Measurements from ENCODE around the gene DHX32.
A peak's percentile ranks its signal among the peaks of the same experiment; 100 is the strongest.
"Not testable (repeated sequence)": the region's sequence is repeated elsewhere in the genome, so short reads cannot be mapped to it uniquely, and the experiment has no call there.

Gene DHX32

GRCh38 chr10:125895130-125896087 is 14.3 kb upstream of the DHX32 start:
- no CpG with 5 or more reads among the region's 50 CpGs for WGBS (ENCODE audit: insufficient coverage, insufficient read length)
- not testable (repeated sequence) for H3K36me3 ChIP-seq (ENCODE audit: control insufficient read depth, insufficient read depth, low read length); H3K4me1 ChIP-seq (ENCODE audit: control insufficient read depth, insufficient read depth, low read length); DNase-seq (ENCODE audit: low read depth, low spot score); H3K9me3 ChIP-seq (ENCODE audit: control insufficient read depth, insufficient read depth, low read length); H3K27ac ChIP-seq (ENCODE audit: low read length); H3K27me3 ChIP-seq (ENCODE audit: control insufficient read depth, insufficient read depth, low read length)
- peak overlapping the region; percentile 90 for H3K4me3 ChIP-seq (ENCODE audit: low read length)

GRCh38 chr10:125894176-125894575 is 13.1 kb upstream of the DHX32 start:
- DNase-seq (ENCODE audit: low read depth, low spot score); H3K36me3 ChIP-seq (ENCODE audit: control insufficient read depth, insufficient read depth, low read length); H3K9me3 ChIP-seq (ENCODE audit: control insufficient read depth, insufficient read depth, low read length); H3K27ac ChIP-seq (ENCODE audit: low read length); H3K4me1 ChIP-seq (ENCODE audit: control insufficient read depth, insufficient read depth, low read length); H3K4me3 ChIP-seq (ENCODE audit: low read length); H3K27me3 ChIP-seq (ENCODE audit: control insufficient read depth, insufficient read depth, low read length): not testable (repeated sequence)
- no CpG with 5 or more reads among the region's 3 CpGs for WGBS (ENCODE audit: insufficient coverage, insufficient read length)

- H3K9me3 ChIP-seq (ENCODE audit: control insufficient read depth, insufficient read depth, low read length); H3K27ac ChIP-seq (ENCODE audit: low read length); H3K36me3 ChIP-seq (ENCODE audit: control insufficient read depth, insufficient read depth, low read length); H3K27me3 ChIP-seq (ENCODE audit: control insufficient read depth, insufficient read depth, low read length); H3K4me1 ChIP-seq (ENCODE audit: control insufficient read depth, insufficient read depth, low read length); H3K4me3 ChIP-seq (ENCODE audit: low read length); DNase-seq (ENCODE audit: low read depth, low spot score): not testable (repeated sequence)
- WGBS (ENCODE audit: insufficient coverage, insufficient read length), result no CpG with 5 or more reads among the region's 5 CpGs
These were observed 11.3 kb upstream of the DHX32 start for GRCh38 chr10:125892402-125892801.

- no CpG with 5 or more reads among the region's 4 CpGs for WGBS (ENCODE audit: insufficient coverage, insufficient read length)
- DNase-seq (ENCODE audit: low read depth, low spot score); H3K4me1 ChIP-seq (ENCODE audit: control insufficient read depth, insufficient read depth, low read length); H3K36me3 ChIP-seq (ENCODE audit: control insufficient read depth, insufficient read depth, low read length); H3K4me3 ChIP-seq (ENCODE audit: low read length); H3K9me3 ChIP-seq (ENCODE audit: control insufficient read depth, insufficient read depth, low read length); H3K27ac ChIP-seq (ENCODE audit: low read length); H3K27me3 ChIP-seq (ENCODE audit: control insufficient read depth, insufficient read depth, low read length): not testable (repeated sequence)
These were observed 8.3 kb upstream of the DHX32 start for GRCh38 chr10:125889441-125889840.

GRCh38 chr10:125886914-125887512 is 5.9 kb upstream of the DHX32 start:
- WGBS (ENCODE audit: insufficient coverage, insufficient read length), result no CpG with 5 or more reads among the region's 3 CpGs

GRCh38 chr10:125883211-125883610 is 2.1 kb upstream of the DHX32 start:
- Histone ChIP-seq H3K27me3 (ENCODE audit: control insufficient read depth, insufficient read depth, low read length) (no peaks in the 10 kb centered on the region), H3K27ac (ENCODE audit: low read length) (no peak overlapping the region), H3K4me3 (ENCODE audit: low read length) (no peak overlapping the region), H3K9me3 (ENCODE audit: control insufficient read depth, insufficient read depth, low read length) (no peaks in the 10 kb centered on the region), H3K36me3 (ENCODE audit: control insufficient read depth, insufficient read depth, low read length) (no peaks in the 10 kb centered on the region), H3K4me1 (ENCODE audit: control insufficient read depth, insufficient read depth, low read length) (peaks cover 3% of the 10 kb centered on the region)
- DNase-seq (ENCODE audit: low read depth, low spot score), result no peak
- WGBS (ENCODE audit: insufficient coverage, insufficient read length), result no CpG with 5 or more reads among the region's 3 CpGs

More at GRCh38 chr10:125886914-125887512, 5.9 kb upstream of the DHX32 start:
- Histone ChIP-seq H3K4me1 (ENCODE audit: control insufficient read depth, insufficient read depth, low read length) (no peaks in the 10 kb centered on the region), H3K27me3 (ENCODE audit: control insufficient read depth, insufficient read depth, low read length) (no peaks in the 10 kb centered on the region), H3K27ac (ENCODE audit: low read length) (no peak overlapping the region), H3K4me3 (ENCODE audit: low read length) (no peak overlapping the region), H3K9me3 (ENCODE audit: control insufficient read depth, insufficient read depth, low read length) (peaks cover 2% of the 10 kb centered on the region; the same call in 1 of the 2 replicates), H3K36me3 (ENCODE audit: control insufficient read depth, insufficient read depth, low read length) (no peaks in the 10 kb centered on the region)
- DNase-seq (ENCODE audit: low read depth, low spot score), result no peak

- Histone ChIP-seq H3K4me3 (ENCODE audit: low read length) (no peak overlapping the region), H3K4me1 (ENCODE audit: control insufficient read depth, insufficient read depth, low read length) (peaks cover 3% of the 10 kb centered on the region), H3K27me3 (ENCODE audit: control insufficient read depth, insufficient read depth, low read length) (no peaks in the 10 kb centered on the region), H3K9me3 (ENCODE audit: control insufficient read depth, insufficient read depth, low read length) (no peaks in the 10 kb centered on the region), H3K27ac (ENCODE audit: low read length) (no peak overlapping the region), H3K36me3 (ENCODE audit: control insufficient read depth, insufficient read depth, low read length) (no peaks in the 10 kb centered on the region)
- no peak for DNase-seq (ENCODE audit: low read depth, low spot score)
- no CpG with 5 or more reads among the region's 1 CpG for WGBS (ENCODE audit: insufficient coverage, insufficient read length)
These were observed 1.5 kb upstream of the DHX32 start for GRCh38 chr10:125882596-125882995.

GRCh38 chr10:125880719-125881118 is 373 bp downstream of the DHX32 start:
- DNase-seq (ENCODE audit: low read depth, low spot score), result no peak
- Histone ChIP-seq H3K36me3 (ENCODE audit: control insufficient read depth, insufficient read depth, low read length) (no peaks in the 10 kb centered on the region), H3K27ac (ENCODE audit: low read length) (no peak overlapping the region), H3K27me3 (ENCODE audit: control insufficient read depth, insufficient read depth, low read length) (no peaks in the 10 kb centered on the region), H3K9me3 (ENCODE audit: control insufficient read depth, insufficient read depth, low read length) (no peaks in the 10 kb centered on the region), H3K4me1 (ENCODE audit: control insufficient read depth, insufficient read depth, low read length) (peaks cover 3% of the 10 kb centered on the region), H3K4me3 (ENCODE audit: low read length) (no peak overlapping the region)
- no CpG with 5 or more reads among the region's 6 CpGs for WGBS (ENCODE audit: insufficient coverage, insufficient read length)

GRCh38 chr10:125878957-125879835 is 1.9 kb downstream of the DHX32 start:
- Histone ChIP-seq H3K9me3 (ENCODE audit: control insufficient read depth, insufficient read depth, low read length) (no peaks in the 10 kb centered on the region), H3K36me3 (ENCODE audit: control insufficient read depth, insufficient read depth, low read length) (no peaks in the 10 kb centered on the region), H3K4me1 (ENCODE audit: control insufficient read depth, insufficient read depth, low read length) (peaks cover 3% of the 10 kb centered on the region), H3K4me3 (ENCODE audit: low read length) (no peak overlapping the region), H3K27me3 (ENCODE audit: control insufficient read depth, insufficient read depth, low read length) (no peaks in the 10 kb centered on the region), H3K27ac (ENCODE audit: low read length) (no peak overlapping the region)
- DNase-seq (ENCODE audit: low read depth, low spot score), result no peak
- WGBS (ENCODE audit: insufficient coverage, insufficient read length), result no CpG with 5 or more reads among the region's 11 CpGs

- Histone ChIP-seq H3K4me3 (ENCODE audit: low read length) (no peak overlapping the region), H3K27ac (ENCODE audit: low read length) (no peak overlapping the region), H3K27me3 (ENCODE audit: control insufficient read depth, insufficient read depth, low read length) (no peaks in the 10 kb centered on the region), H3K4me1 (ENCODE audit: control insufficient read depth, insufficient read depth, low read length) (no peaks in the 10 kb centered on the region; the same call in 1 of the 2 replicates), H3K9me3 (ENCODE audit: control insufficient read depth, insufficient read depth, low read length) (no peaks in the 10 kb centered on the region), H3K36me3 (ENCODE audit: control insufficient read depth, insufficient read depth, low read length) (peaks cover 7% of the 10 kb centered on the region)
- DNase-seq (ENCODE audit: low read depth, low spot score), result no peak
- WGBS (ENCODE audit: insufficient coverage, insufficient read length), result no CpG with 5 or more reads among the region's 4 CpGs
These were observed 9.8 kb downstream of the DHX32 start for GRCh38 chr10:125871338-125871737.

All from iPS DF 6.9 (cell line).